ENCODE data around the gene SCLY. TPM values are rescaled to one million over a fixed set of nuclear protein-coding genes. Genes with fewer than 3 reads are reported as not detected.

SCLY gene
- polyA plus RNA-seq, 1 of the 3 experiments (the other 2 are of a cell fraction), result 20.9 TPM

GRCh38 chr2:238022594-238023157, 38.1 kb upstream of the SCLY start:
- no peaks in the 10 kb centered on the region for H3K27me3 ChIP-seq (ENCODE audit: insufficient read depth)
- WGBS (ENCODE audit: low lambda C conversion rate), result 93% methylated on average over 5 of the region's 5 CpGs
- H3F3A ChIP-seq (replicated peaks; ENCODE audit: insufficient read depth), result no peaks in the 10 kb centered on the region
- DNase-seq, result no peak
- no peaks in the 10 kb centered on the region for H3K9me2 ChIP-seq
- TF ChIP-seq, protein P1, sequence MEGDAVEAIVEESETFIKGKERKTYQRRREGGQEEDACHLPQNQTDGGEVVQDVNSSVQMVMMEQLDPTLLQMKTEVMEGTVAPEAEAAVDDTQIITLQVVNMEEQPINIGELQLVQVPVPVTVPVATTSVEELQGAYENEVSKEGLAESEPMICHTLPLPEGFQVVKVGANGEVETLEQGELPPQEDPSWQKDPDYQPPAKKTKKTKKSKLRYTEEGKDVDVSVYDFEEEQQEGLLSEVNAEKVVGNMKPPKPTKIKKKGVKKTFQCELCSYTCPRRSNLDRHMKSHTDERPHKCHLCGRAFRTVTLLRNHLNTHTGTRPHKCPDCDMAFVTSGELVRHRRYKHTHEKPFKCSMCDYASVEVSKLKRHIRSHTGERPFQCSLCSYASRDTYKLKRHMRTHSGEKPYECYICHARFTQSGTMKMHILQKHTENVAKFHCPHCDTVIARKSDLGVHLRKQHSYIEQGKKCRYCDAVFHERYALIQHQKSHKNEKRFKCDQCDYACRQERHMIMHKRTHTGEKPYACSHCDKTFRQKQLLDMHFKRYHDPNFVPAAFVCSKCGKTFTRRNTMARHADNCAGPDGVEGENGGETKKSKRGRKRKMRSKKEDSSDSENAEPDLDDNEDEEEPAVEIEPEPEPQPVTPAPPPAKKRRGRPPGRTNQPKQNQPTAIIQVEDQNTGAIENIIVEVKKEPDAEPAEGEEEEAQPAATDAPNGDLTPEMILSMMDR (IDR thresholded peaks at IDR 0.05), result no peak
- TF ChIP-seq TEAD4 (IDR thresholded peaks at IDR 0.05; ENCODE audit: borderline replicate concordance, insufficient read depth), result no peak
- no peak overlapping the region for H3K4me2 ChIP-seq
- ChIA-PET CTCF (no interaction called here), POLR2A (no interaction called here)
- no peak overlapping the region for H3K27ac ChIP-seq (ENCODE audit: low read depth in 2 of 2, low read length in 1 of 2)
- no peak overlapping the region for H3K9ac ChIP-seq
- H3K9me3 ChIP-seq, result no peaks in the 10 kb centered on the region
- H3K4me3 ChIP-seq (ENCODE audit: low read depth in 2 of 2, low read length in 1 of 2), result no peak overlapping the region
- no peak overlapping the region for H2AFZ ChIP-seq (ENCODE audit: low read depth)
- H4K20me1 ChIP-seq (ENCODE audit: insufficient read depth), result no peaks in the 10 kb centered on the region
- peaks cover 0 to 6% of the 10 kb centered on the region in 2 experiments; a peak in 1 of 4 replicates for H3K4me1 ChIP-seq (ENCODE audit: control insufficient read depth in 1 of 2, insufficient read depth in 2 of 2, low read depth in 1 of 2, low read length in 1 of 2)
- peaks cover 18% of the 10 kb centered on the region; the same call in 1 of the 2 replicates for H3K79me2 ChIP-seq (ENCODE audit: insufficient read depth)
- peaks cover 4 to 34% of the 10 kb centered on the region in 2 experiments for H3K36me3 ChIP-seq (replicated peaks in 1 of 2; ENCODE audit: control insufficient read depth in 1 of 2, insufficient read depth in 2 of 2, low read length in 1 of 2)

- Histone ChIP-seq H3K36me3 (replicated peaks in 1 of 2; ENCODE audit: control insufficient read depth in 1 of 2, insufficient read depth in 2 of 2, low read length in 1 of 2) (peaks cover 1 to 27% of the 10 kb centered on the region in 2 experiments), H3K9me3 (no peaks in the 10 kb centered on the region), H3K9me2 (no peaks in the 10 kb centered on the region), H4K20me1 (ENCODE audit: insufficient read depth) (no peaks in the 10 kb centered on the region), H3K4me3 (ENCODE audit: low read depth in 2 of 2, low read length in 1 of 2) (no peak overlapping the region), H2AFZ (ENCODE audit: low read depth) (no peak overlapping the region), H3K79me2 (ENCODE audit: insufficient read depth) (peaks cover 18% of the 10 kb centered on the region; the same call in 1 of the 2 replicates), H3K4me1 (ENCODE audit: control insufficient read depth in 1 of 2, insufficient read depth in 2 of 2, low read depth in 1 of 2, low read length in 1 of 2) (peaks cover 0 to 6% of the 10 kb centered on the region in 2 experiments; a peak in 1 of 4 replicates), H3K4me2 (no peak overlapping the region), H3K9ac (no peak overlapping the region), H3K27me3 (ENCODE audit: insufficient read depth) (no peaks in the 10 kb centered on the region), H3K27ac (ENCODE audit: low read depth in 2 of 2, low read length in 1 of 2) (no peak overlapping the region), H3F3A (replicated peaks; ENCODE audit: insufficient read depth) (no peaks in the 10 kb centered on the region)
- TF ChIP-seq RAD21 (IDR thresholded peaks at IDR 0.05; ENCODE audit: low read length) (no peak), ELF1 (IDR thresholded peaks at IDR 0.05) (no peak), NRF1 (IDR thresholded peaks at IDR 0.05; ENCODE audit: low read depth, low read length) (no peak)
- ChIA-PET POLR2A (no interaction called here), CTCF (no interaction called here)
- 100% methylated on average over 2 of the region's 2 CpGs for WGBS (ENCODE audit: low lambda C conversion rate)
- DNase-seq, result no peak
Observed at GRCh38 chr2:238023608-238024007, 37.2 kb upstream of the SCLY start.

DNA sequence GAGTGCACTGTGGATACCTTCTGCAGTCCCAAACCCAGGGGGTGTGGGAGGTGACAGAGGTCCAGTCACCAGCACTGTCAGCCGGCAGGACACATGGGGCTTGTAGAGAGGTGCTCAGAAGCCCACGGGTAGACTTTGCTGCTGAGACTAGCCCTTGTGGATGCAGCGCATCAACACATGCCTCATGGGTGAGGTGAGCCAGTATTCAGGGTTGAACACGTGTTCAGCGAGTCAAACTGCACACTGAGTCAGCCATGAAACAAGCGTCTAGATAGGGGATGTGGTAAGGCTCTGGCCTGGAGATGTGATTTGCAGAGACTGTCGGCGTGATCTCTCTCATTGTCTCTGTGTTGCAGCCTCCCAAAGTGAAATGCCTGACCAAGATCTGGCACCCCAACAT, 35.8 kb upstream of the SCLY start:
- Histone ChIP-seq H3F3A (replicated peaks; ENCODE audit: insufficient read depth) (no peaks in the 10 kb centered on the region), H3K4me2 (no peak overlapping the region), H3K9me2 (no peaks in the 10 kb centered on the region), H3K4me1 (ENCODE audit: control insufficient read depth in 1 of 2, insufficient read depth in 2 of 2, low read depth in 1 of 2, low read length in 1 of 2) (peaks cover 0 to 6% of the 10 kb centered on the region in 2 experiments; a peak in 1 of 4 replicates), H3K9me3 (no peaks in the 10 kb centered on the region), H3K4me3 (ENCODE audit: low read depth in 2 of 2, low read length in 1 of 2) (no peak overlapping the region), H3K9ac (no peak overlapping the region), H3K36me3 (replicated peaks in 1 of 2; ENCODE audit: control insufficient read depth in 1 of 2, insufficient read depth in 2 of 2, low read length in 1 of 2) (peaks cover 6 to 30% of the 10 kb centered on the region in 2 experiments), H4K20me1 (ENCODE audit: insufficient read depth) (no peaks in the 10 kb centered on the region), H3K27ac (ENCODE audit: low read depth in 2 of 2, low read length in 1 of 2) (no peak overlapping the region), H3K27me3 (ENCODE audit: insufficient read depth) (no peaks in the 10 kb centered on the region), H3K79me2 (ENCODE audit: insufficient read depth) (peaks cover 18% of the 10 kb centered on the region; the same call in 1 of the 2 replicates), H2AFZ (ENCODE audit: low read depth) (no peak overlapping the region)
- CTCF ChIA-PET, result no interaction called here
- DNase-seq, result no peak
- TF ChIP-seq, protein P2, sequence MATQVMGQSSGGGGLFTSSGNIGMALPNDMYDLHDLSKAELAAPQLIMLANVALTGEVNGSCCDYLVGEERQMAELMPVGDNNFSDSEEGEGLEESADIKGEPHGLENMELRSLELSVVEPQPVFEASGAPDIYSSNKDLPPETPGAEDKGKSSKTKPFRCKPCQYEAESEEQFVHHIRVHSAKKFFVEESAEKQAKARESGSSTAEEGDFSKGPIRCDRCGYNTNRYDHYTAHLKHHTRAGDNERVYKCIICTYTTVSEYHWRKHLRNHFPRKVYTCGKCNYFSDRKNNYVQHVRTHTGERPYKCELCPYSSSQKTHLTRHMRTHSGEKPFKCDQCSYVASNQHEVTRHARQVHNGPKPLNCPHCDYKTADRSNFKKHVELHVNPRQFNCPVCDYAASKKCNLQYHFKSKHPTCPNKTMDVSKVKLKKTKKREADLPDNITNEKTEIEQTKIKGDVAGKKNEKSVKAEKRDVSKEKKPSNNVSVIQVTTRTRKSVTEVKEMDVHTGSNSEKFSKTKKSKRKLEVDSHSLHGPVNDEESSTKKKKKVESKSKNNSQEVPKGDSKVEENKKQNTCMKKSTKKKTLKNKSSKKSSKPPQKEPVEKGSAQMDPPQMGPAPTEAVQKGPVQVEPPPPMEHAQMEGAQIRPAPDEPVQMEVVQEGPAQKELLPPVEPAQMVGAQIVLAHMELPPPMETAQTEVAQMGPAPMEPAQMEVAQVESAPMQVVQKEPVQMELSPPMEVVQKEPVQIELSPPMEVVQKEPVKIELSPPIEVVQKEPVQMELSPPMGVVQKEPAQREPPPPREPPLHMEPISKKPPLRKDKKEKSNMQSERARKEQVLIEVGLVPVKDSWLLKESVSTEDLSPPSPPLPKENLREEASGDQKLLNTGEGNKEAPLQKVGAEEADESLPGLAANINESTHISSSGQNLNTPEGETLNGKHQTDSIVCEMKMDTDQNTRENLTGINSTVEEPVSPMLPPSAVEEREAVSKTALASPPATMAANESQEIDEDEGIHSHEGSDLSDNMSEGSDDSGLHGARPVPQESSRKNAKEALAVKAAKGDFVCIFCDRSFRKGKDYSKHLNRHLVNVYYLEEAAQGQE (IDR thresholded peaks at IDR 0.05; ENCODE audit: low read depth, low read length), result no peak
- TF ChIP-seq, protein P3, sequence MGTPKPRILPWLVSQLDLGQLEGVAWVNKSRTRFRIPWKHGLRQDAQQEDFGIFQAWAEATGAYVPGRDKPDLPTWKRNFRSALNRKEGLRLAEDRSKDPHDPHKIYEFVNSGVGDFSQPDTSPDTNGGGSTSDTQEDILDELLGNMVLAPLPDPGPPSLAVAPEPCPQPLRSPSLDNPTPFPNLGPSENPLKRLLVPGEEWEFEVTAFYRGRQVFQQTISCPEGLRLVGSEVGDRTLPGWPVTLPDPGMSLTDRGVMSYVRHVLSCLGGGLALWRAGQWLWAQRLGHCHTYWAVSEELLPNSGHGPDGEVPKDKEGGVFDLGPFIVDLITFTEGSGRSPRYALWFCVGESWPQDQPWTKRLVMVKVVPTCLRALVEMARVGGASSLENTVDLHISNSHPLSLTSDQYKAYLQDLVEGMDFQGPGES (IDR thresholded peaks at IDR 0.05; ENCODE audit: low read depth, low read length), result no peak
- no peak for TF ChIP-seq RXRA (IDR thresholded peaks at IDR 0.05; ENCODE audit: borderline replicate concordance, low read depth)
- WGBS (ENCODE audit: low lambda C conversion rate), result 83% methylated on average over 5 of the region's 8 CpGs
- POLR2A ChIA-PET, result no interaction called here

Data from SK-N-SH (cell line).